ENCODE results near the gene SYT1.

Gene SYT1

DNA sequence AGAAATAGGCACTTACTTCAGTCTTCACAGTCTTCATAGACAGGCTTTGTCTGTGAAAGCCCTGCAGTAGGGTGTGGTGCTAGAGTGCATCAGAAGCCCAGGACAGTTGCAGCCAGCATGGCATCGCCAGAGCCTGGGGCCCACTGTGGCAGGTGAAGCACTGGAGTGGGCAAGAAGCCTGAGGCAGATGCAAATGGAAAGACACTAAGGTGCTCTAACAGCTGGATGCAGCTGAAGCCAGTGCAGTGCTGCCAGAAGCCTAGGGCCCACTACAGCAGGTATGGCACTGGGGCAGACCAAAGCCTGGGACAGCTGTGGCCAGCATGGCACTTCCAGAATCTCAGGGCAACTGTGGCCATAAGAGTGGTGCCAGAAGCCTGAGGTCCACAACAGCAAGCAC lies 358.6 kb downstream of the SYT1 start:
- peaks cover 21% of the 10 kb centered on the region for H3K9me3 ChIP-seq (ENCODE audit: insufficient read depth, low read depth, low read length)
- no peak overlapping the region for H3K4me3 ChIP-seq (ENCODE audit: low read length)
- H3K9ac ChIP-seq (ENCODE audit: low read depth, low read length) = no peak overlapping the region
- 92% methylated on average over 1 of the region's 1 CpG for WGBS
- H3K36me3 ChIP-seq (ENCODE audit: insufficient read depth, low read length) = 0 out of 2 replicates have a peak, but pooled peaks cover 3% of the 10 kb centered on the region
- peaks cover 8% of the 10 kb centered on the region; the same call in 1 of the 2 replicates for H3K4me1 ChIP-seq (ENCODE audit: insufficient read depth, low read length)
- no peak overlapping the region for H3K27ac ChIP-seq (ENCODE audit: low read depth, low read length)
- no peaks in the 10 kb centered on the region for H3K27me3 ChIP-seq (ENCODE audit: insufficient read depth, low read length)

DNA sequence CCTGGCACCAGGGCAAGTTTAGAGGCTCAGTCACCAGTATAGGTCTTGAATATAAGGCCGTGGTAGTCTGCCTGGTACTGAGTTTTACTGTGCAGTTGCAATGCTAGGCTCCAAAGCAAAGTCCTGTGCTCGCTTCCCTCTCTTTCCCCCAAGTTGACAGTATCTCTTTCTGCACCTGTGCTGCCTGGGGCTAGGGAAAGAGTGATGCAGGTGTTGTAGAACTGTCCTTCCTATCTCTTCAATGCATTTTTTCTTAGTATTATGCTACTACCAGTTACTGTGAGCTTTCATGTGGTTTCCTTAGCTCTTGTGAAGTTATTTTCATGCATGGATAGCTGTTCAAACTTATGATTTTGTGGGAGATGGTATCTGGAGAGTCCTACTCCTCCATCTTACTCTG lies 359.2 kb downstream of the SYT1 start:
- Histone ChIP-seq H3K36me3 (ENCODE audit: insufficient read depth, low read length) (0 out of 2 replicates have a peak, but pooled peaks cover 3% of the 10 kb centered on the region), H3K9me3 (ENCODE audit: insufficient read depth, low read depth, low read length) (peaks cover 21% of the 10 kb centered on the region), H3K27me3 (ENCODE audit: insufficient read depth, low read length) (no peaks in the 10 kb centered on the region), H3K4me3 (ENCODE audit: low read length) (no peak overlapping the region), H3K9ac (ENCODE audit: low read depth, low read length) (no peak overlapping the region), H3K27ac (ENCODE audit: low read depth, low read length) (no peak overlapping the region), H3K4me1 (ENCODE audit: insufficient read depth, low read length) (peaks cover 13% of the 10 kb centered on the region; the same call in 1 of the 2 replicates)
- WGBS = 92% methylated on average over 2 of the region's 2 CpGs

DNA sequence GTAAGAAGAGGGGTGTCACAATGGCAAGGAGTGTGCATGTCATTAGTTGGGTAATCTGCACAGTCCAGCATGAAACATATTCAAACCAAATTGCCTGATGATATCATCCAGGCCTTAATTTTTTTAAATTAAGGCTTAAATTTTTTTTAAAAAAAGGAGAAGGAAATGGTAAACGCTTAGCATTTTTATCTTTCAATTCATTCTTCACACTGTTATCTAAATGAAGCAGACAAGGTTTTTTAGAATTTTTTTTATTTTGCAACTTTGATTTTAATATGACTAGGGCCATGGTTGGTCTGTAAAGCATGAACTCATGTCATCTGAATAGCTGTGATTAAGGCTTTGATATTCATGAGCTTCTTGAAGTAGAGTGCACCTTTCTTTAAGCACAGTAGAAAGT lies 362.5 kb downstream of the SYT1 start:
- H3K27ac ChIP-seq (ENCODE audit: low read depth, low read length) = no peak overlapping the region
- no CpG with 5 or more reads among the region's 1 CpG for WGBS
- H3K27me3 ChIP-seq (ENCODE audit: insufficient read depth, low read length) = no peaks in the 10 kb centered on the region
- 0 out of 2 replicates have a peak, but pooled peaks cover under 1% of the 10 kb centered on the region for H3K9me3 ChIP-seq (ENCODE audit: insufficient read depth, low read depth, low read length)
- no peaks in the 10 kb centered on the region for H3K36me3 ChIP-seq (ENCODE audit: insufficient read depth, low read length)
- no peak overlapping the region for H3K9ac ChIP-seq (ENCODE audit: low read depth, low read length)
- H3K4me3 ChIP-seq (ENCODE audit: low read length) = no peak overlapping the region
- H3K4me1 ChIP-seq (ENCODE audit: insufficient read depth, low read length) = peaks cover 19% of the 10 kb centered on the region; the same call in 1 of the 2 replicates

DNA sequence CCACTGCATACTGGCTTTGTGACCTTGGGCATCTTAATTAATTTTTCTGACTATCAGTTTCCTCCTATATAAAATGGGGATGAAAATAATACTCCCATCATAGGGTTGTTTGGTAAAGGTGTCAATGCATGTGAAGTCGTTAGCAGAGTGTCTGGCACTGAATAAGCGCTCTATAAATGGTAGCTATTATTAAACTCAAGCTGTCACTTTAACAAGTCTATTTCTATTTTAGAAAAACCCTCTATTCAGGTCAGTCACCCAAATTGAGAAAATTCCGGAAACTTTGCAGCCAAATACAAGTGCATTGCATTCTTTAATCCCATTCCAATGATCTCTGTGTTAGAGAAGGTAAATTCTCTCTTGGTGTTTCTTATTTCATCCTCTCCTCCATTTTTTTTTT lies 363.1 kb downstream of the SYT1 start:
- Histone ChIP-seq H3K27ac (ENCODE audit: low read depth, low read length) (no peak overlapping the region), H3K36me3 (ENCODE audit: insufficient read depth, low read length) (no peaks in the 10 kb centered on the region), H3K4me1 (ENCODE audit: insufficient read depth, low read length) (peaks cover 19% of the 10 kb centered on the region; the same call in 1 of the 2 replicates), H3K27me3 (ENCODE audit: insufficient read depth, low read length) (no peaks in the 10 kb centered on the region), H3K9me3 (ENCODE audit: insufficient read depth, low read depth, low read length) (no peaks in the 10 kb centered on the region), H3K4me3 (ENCODE audit: low read length) (no peak overlapping the region), H3K9ac (ENCODE audit: low read depth, low read length) (no peak overlapping the region)
- 100% methylated on average over 2 of the region's 3 CpGs for WGBS

DNA sequence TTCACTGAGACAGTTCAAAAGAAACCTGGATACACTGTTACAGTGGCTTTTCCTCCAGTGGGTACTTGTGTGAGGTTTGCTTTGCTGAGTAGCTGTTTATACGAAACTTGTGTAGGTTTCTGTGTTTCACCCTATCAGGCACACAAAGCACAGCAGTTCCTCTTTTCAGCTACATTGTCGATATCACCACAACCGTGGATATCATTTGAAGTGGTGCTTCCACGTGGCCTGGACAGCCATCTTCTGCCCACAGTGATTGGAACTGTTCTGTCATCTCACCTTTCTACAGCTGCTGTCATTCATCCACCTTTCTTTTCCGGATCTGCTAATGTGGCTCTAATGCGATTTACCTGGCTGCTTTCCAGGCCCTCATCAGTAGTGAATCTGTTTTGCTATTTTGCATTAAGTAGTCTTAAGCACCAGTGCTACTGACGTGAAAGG lies 368.8 kb downstream of the SYT1 start:
- peaks cover 23% of the 10 kb centered on the region for H3K4me1 ChIP-seq (ENCODE audit: insufficient read depth, low read length)
- no peaks in the 10 kb centered on the region for H3K9me3 ChIP-seq (ENCODE audit: insufficient read depth, low read depth, low read length)
- no peaks in the 10 kb centered on the region for H3K27me3 ChIP-seq (ENCODE audit: insufficient read depth, low read length)
- H3K36me3 ChIP-seq (ENCODE audit: insufficient read depth, low read length) = no peaks in the 10 kb centered on the region
- no peak overlapping the region for H3K27ac ChIP-seq (ENCODE audit: low read depth, low read length)
- no peak overlapping the region for H3K9ac ChIP-seq (ENCODE audit: low read depth, low read length)
- H3K4me3 ChIP-seq (ENCODE audit: low read length) = no peak overlapping the region
- 92% methylated on average over 7 of the region's 7 CpGs for WGBS

DNA sequence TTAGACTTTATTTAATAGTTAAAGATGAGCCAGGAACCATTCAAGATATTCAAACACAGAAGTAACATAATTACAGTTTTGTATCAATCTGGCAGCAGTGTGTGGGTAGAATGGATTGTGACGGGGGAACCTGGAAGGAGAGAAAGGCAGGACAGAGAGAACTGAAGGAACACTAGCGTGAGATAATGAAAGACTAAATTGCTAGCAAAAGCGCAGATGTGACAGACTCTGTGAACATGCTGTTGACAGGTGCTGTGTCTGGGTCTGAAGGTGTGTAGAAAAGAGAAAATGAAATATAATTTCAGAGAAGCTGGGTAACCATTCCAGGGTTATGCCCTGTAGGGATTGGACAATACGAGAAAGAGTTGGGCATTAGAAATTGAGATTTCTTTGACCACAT lies 372.3 kb downstream of the SYT1 start:
- peaks cover 13% of the 10 kb centered on the region for H3K4me1 ChIP-seq (ENCODE audit: insufficient read depth, low read length)
- peaks cover 3% of the 10 kb centered on the region; the same call in 1 of the 2 replicates for H3K36me3 ChIP-seq (ENCODE audit: insufficient read depth, low read length)
- no peak overlapping the region for H3K9ac ChIP-seq (ENCODE audit: low read depth, low read length)
- H3K4me3 ChIP-seq (ENCODE audit: low read length) = no peak overlapping the region
- no peak overlapping the region for H3K27ac ChIP-seq (ENCODE audit: low read depth, low read length)
- no peaks in the 10 kb centered on the region for H3K9me3 ChIP-seq (ENCODE audit: insufficient read depth, low read depth, low read length)
- WGBS = 92% methylated on average over 4 of the region's 4 CpGs
- no peaks in the 10 kb centered on the region for H3K27me3 ChIP-seq (ENCODE audit: insufficient read depth, low read length)

DNA sequence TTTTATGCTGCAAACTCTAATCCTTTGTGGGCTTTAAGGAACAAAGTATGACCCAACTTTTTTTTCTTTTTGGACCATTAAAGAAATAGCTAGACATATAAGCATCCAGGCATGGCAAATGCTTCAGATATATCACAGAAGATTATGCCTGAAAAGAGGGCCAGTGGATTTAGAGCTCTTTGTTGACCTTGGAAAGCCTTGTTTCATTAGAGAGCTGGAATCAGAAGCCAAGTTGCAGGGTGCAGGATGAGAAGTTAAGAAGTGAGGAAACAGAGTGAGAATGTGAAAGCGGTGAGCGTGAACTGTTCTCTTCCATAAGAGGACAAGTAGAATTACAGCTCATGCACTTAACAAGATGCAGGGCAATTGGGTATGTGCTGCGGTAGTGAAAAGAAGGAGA lies 373.7 kb downstream of the SYT1 start:
- Histone ChIP-seq H3K27me3 (ENCODE audit: insufficient read depth, low read length) (no peaks in the 10 kb centered on the region), H3K9ac (ENCODE audit: low read depth, low read length) (no peak overlapping the region), H3K27ac (ENCODE audit: low read depth, low read length) (no peak overlapping the region), H3K9me3 (ENCODE audit: insufficient read depth, low read depth, low read length) (0 out of 2 replicates have a peak, but pooled peaks cover 4% of the 10 kb centered on the region), H3K4me1 (ENCODE audit: insufficient read depth, low read length) (peaks cover 13% of the 10 kb centered on the region), H3K36me3 (ENCODE audit: insufficient read depth, low read length) (peaks cover 9% of the 10 kb centered on the region; the same call in 1 of the 2 replicates), H3K4me3 (ENCODE audit: low read length) (no peak overlapping the region)
- WGBS = 98% methylated on average over 2 of the region's 3 CpGs

DNA sequence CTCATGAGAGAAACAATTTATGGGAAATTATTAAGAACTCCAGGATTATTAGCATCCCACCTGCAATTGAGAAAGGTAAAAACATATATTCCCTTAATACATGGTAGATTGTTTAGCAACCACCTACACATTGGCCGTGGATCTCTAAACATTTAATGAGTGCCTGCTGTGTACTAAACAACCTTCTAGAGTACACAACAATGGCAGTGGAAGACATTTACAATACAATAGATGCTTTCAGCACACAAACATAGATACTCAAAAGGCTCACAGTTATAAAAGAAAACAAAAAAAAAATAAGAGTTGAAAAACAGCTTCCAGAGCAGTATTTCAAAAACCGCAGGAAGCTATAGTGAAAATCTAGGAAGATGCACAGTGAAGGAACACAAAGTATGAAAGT lies 382.9 kb downstream of the SYT1 start:
- Histone ChIP-seq H3K9me3 (ENCODE audit: insufficient read depth, low read depth, low read length) (0 out of 2 replicates have a peak, but pooled peaks cover 2% of the 10 kb centered on the region), H3K4me3 (ENCODE audit: low read length) (no peak overlapping the region), H3K4me1 (ENCODE audit: insufficient read depth, low read length) (peaks cover 18% of the 10 kb centered on the region), H3K27me3 (ENCODE audit: insufficient read depth, low read length) (no peaks in the 10 kb centered on the region), H3K9ac (ENCODE audit: low read depth, low read length) (no peak overlapping the region), H3K27ac (ENCODE audit: low read depth, low read length) (no peak overlapping the region), H3K36me3 (ENCODE audit: insufficient read depth, low read length) (0 out of 2 replicates have a peak, but pooled peaks cover 2% of the 10 kb centered on the region)
- WGBS = 75% methylated on average over 2 of the region's 2 CpGs

DNA sequence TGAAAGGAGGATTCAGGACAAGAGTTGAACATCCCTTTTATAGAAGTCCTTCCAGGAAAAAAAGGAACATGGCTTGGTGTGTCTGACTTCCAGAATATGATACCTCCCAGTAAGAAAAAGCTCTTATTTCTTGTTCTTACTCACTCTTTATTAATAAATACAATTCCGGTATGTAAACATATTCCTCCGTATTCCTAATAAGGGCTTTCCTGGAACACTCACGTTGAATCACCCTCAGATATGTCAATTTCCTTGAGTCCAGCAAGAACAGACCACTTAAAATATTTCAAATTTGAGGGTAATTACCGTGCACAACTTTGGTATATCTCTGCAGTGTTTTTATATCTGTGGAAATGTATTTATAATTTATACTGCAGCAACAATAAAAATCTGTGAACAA lies 385.6 kb downstream of the SYT1 start:
- WGBS = 97% methylated on average over 3 of the region's 4 CpGs
- H3K9ac ChIP-seq (ENCODE audit: low read depth, low read length) = no peak overlapping the region

DNA sequence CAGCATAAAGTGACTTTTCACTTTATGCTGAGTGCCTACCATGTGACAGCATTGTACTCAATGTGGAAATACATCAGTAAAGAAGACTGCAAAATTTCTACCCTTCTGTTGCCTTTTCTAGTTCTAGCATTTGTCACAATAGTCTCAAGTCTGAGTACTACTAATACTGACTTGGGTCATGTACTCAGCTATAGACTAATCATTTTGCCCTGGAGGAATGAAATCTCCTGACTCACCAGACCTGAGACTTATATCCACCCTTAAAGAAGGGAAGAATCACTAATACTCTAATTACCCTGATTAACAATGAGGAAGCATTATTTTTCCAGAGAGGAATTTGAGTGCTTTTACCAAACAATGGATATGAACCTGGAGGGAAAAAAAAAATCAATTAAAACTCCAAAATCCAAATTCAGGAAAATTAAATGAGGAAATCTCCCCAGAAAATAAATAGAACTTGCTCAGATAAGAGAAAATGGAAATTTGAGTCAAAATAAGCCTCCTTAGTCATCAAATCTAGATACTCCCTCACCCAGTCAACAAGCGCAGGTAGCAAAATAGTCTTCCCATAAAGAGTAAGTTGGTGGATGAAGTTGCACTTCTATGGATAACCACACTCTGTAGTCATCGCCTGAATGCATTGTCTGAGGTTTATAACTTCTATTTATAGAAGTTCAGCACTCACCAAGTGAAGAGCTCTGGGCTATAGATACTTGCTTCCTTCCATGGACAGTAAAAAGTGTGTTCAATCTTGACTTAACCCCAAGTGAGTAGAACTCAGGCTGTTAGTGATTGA lies 386.6 kb downstream of the SYT1 start:
- Histone ChIP-seq H3K27me3 (ENCODE audit: insufficient read depth, low read length) (no peaks in the 10 kb centered on the region), H3K27ac (ENCODE audit: low read depth, low read length) (no peak overlapping the region), H3K36me3 (ENCODE audit: insufficient read depth, low read length) (no peaks in the 10 kb centered on the region), H3K9ac (ENCODE audit: low read depth, low read length) (no peak overlapping the region), H3K4me3 (ENCODE audit: low read length) (no peak overlapping the region), H3K4me1 (ENCODE audit: insufficient read depth, low read length) (peaks cover 18% of the 10 kb centered on the region), H3K9me3 (ENCODE audit: insufficient read depth, low read depth, low read length) (no peaks in the 10 kb centered on the region)
- 100% methylated on average over 1 of the region's 2 CpGs for WGBS

More for the DNA sequence above, 385.6 kb downstream of the SYT1 start:
- H3K4me3 ChIP-seq (ENCODE audit: low read length) = no peak overlapping the region
- H3K27ac ChIP-seq (ENCODE audit: low read depth, low read length) = no peak overlapping the region
- no peaks in the 10 kb centered on the region for H3K9me3 ChIP-seq (ENCODE audit: insufficient read depth, low read depth, low read length)
- H3K36me3 ChIP-seq (ENCODE audit: insufficient read depth, low read length) = no peaks in the 10 kb centered on the region
- H3K27me3 ChIP-seq (ENCODE audit: insufficient read depth, low read length) = no peaks in the 10 kb centered on the region
- peaks cover 18% of the 10 kb centered on the region for H3K4me1 ChIP-seq (ENCODE audit: insufficient read depth, low read length)

DNA sequence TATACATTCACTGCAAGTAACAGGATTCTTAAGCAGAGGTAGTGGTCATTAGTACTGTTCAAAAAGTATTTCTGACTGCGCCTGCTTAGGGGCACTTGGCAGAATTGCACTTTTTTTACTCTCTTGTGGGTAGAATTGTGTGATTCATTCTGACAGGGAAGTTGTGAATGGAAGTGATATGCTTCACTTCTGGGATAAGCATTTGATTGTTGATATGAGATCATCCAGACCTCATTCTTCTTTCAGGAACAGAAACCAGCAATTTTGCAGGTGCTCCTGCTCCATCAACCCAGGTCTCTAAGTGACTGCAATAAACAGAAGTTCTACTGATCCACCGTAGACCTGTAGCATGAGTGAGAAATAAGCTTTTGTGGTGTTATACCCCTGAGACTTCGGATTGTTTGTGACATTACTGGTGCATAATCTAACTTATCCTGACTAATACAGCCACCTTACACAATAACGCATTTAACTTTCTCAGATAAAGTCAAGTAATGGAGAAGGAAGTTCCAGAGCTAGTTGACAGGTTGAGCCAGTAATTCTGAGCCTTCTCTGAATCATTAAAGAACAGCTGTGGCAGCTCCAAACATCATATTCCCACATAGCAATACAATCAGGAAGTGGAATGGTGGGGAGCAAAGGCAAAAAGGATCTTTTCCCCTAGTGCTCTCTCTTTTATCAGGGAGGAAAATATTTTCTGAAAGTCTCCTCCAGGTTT lies 387.9 kb downstream of the SYT1 start:
- H3K4me3 ChIP-seq (ENCODE audit: low read length) = no peak overlapping the region
- WGBS = 94% methylated on average over 4 of the region's 4 CpGs
- no peak overlapping the region for H3K9ac ChIP-seq (ENCODE audit: low read depth, low read length)
- H3K27ac ChIP-seq (ENCODE audit: low read depth, low read length) = no peak overlapping the region
- H3K4me1 ChIP-seq (ENCODE audit: insufficient read depth, low read length) = peaks cover 13% of the 10 kb centered on the region
- H3K27me3 ChIP-seq (ENCODE audit: insufficient read depth, low read length) = no peaks in the 10 kb centered on the region
- no peaks in the 10 kb centered on the region for H3K9me3 ChIP-seq (ENCODE audit: insufficient read depth, low read depth, low read length)
- H3K36me3 ChIP-seq (ENCODE audit: insufficient read depth, low read length) = no peaks in the 10 kb centered on the region
